Neutrophil (primary cell): ENCODE data around the gene LSP1.

Source experiments
- H3K27ac ChIP-seq: fragments of 200-600 bp; sonication (generic); 2 replicates; pipeline ENCODE4 v1.5.1; 2016; ENCODE audit warnings: mild to moderate bottlenecking, moderate library complexity
- H3K27me3 ChIP-seq: fragments of 200-600 bp; sonication (generic); 2 replicates; pipeline ENCODE4 v1.6.0; 2016; ENCODE audit warnings: mild to moderate bottlenecking
- H3K36me3 ChIP-seq: fragments of 200-600 bp; sonication (generic); 2 replicates; pipeline ENCODE4 v1.5.1; 2017
- H3K4me1 ChIP-seq, 2 experiments: fragments of 200-600 bp in 1 of 2; sonication (generic) in 1 of 2; 1 replicate in 1 of 2; 2 replicates in 1 of 2; pipeline versions ENCODE4 v1.5.1 to v1.6.1; 2013 to 2016; ENCODE audit warnings: low read depth in 1 of 2, low read length in 1 of 2, mild to moderate bottlenecking in 1 of 2, moderate library complexity in 1 of 2; ENCODE audit not compliant: control insufficient read depth in 1 of 2, insufficient read depth in 1 of 2
- H3K4me3 ChIP-seq, 2 experiments: fragments of 200-600 bp in 1 of 2; sonication (generic) in 1 of 2; 1 replicate in 1 of 2; 2 replicates in 1 of 2; pipeline ENCODE4 v1.5.1; 2013 to 2016; ENCODE audit warnings: low read depth in 1 of 2, low read length in 1 of 2, mild to moderate bottlenecking in 1 of 2, moderate library complexity in 1 of 2
- H3K9me3 ChIP-seq: fragments of 200-600 bp; sonication (generic); 2 replicates; pipeline ENCODE4 v1.5.1; 2016
- CTCF ChIP-seq: fragments of 200-600 bp; sonication (generic); IDR thresholded peaks from 2 replicates; pipeline ENCODE4 v1.5.1; 2016; ENCODE audit warnings: antibody characterized with exemption

LSP1 gene

GRCh38 chr11:1868636-1869291 lies 15.9 kb downstream of the LSP1 start:
- Histone ChIP-seq H3K9me3 (no peaks in the 10 kb centered on the region), H3K4me3 (no peak overlapping the region), H3K27ac (peak overlapping the region; percentile 45), H3K36me3 (peaks cover 92% of the 10 kb centered on the region), H3K4me1 (peaks cover 5 to 97% of the 10 kb centered on the region in 2 experiments), H3K27me3 (no peaks in the 10 kb centered on the region)
- TF ChIP-seq CTCF = no peak

- TF ChIP-seq CTCF = no peak
- Histone ChIP-seq H3K9me3 (no peaks in the 10 kb centered on the region), H3K4me1 (peaks cover 5 to 93% of the 10 kb centered on the region in 2 experiments), H3K4me3 (no peak overlapping the region), H3K27ac (peak overlapping the region; percentile 45), H3K36me3 (peaks cover 88% of the 10 kb centered on the region), H3K27me3 (no peaks in the 10 kb centered on the region)
These were observed 16.8 kb downstream of the LSP1 start for GRCh38 chr11:1869427-1870325.

- H3K4me1 ChIP-seq = peaks cover 5 to 93% of the 10 kb centered on the region in 2 experiments
These were observed 17.4 kb downstream of the LSP1 start for GRCh38 chr11:1870326-1870696.

GRCh38 chr11:1870721-1871466 lies 18.0 kb downstream of the LSP1 start:
- H3K9me3 ChIP-seq = no peaks in the 10 kb centered on the region
- no peak for TF ChIP-seq CTCF
- peaks cover 5 to 94% of the 10 kb centered on the region in 2 experiments for H3K4me1 ChIP-seq
- H3K27me3 ChIP-seq = no peaks in the 10 kb centered on the region
- peaks cover 88% of the 10 kb centered on the region for H3K36me3 ChIP-seq
- H3K27ac ChIP-seq = peak overlapping the region; percentile 18
- no peak overlapping the region for H3K4me3 ChIP-seq

More at GRCh38 chr11:1870326-1870696, 17.4 kb downstream of the LSP1 start:
- Histone ChIP-seq H3K27me3 (no peaks in the 10 kb centered on the region), H3K36me3 (peaks cover 88% of the 10 kb centered on the region), H3K9me3 (no peaks in the 10 kb centered on the region), H3K4me3 (no peak overlapping the region), H3K27ac (peak overlapping the region; percentile 18)
- no peak for TF ChIP-seq CTCF

- Histone ChIP-seq H3K4me1 (peaks cover 10 to 94% of the 10 kb centered on the region in 2 experiments), H3K27ac (no peak overlapping the region), H3K36me3 (peaks cover 88% of the 10 kb centered on the region), H3K27me3 (no peaks in the 10 kb centered on the region), H3K4me3 (no peak overlapping the region), H3K9me3 (no peaks in the 10 kb centered on the region)
- TF ChIP-seq CTCF = no peak
These were observed 18.6 kb downstream of the LSP1 start for GRCh38 chr11:1871531-1871930.
